ENCODE measurements around the gene TMPRSS3. TPM values are rescaled to one million over a fixed set of nuclear protein-coding genes. Genes with fewer than 3 reads are reported as not detected.
A peak's percentile ranks its signal among the peaks of the same experiment; 100 is the strongest.

TMPRSS3 gene
- total RNA-seq, 6 experiments from 2014 or later, result 0.22 to 0.97 (median 0.71) TPM

DNA sequence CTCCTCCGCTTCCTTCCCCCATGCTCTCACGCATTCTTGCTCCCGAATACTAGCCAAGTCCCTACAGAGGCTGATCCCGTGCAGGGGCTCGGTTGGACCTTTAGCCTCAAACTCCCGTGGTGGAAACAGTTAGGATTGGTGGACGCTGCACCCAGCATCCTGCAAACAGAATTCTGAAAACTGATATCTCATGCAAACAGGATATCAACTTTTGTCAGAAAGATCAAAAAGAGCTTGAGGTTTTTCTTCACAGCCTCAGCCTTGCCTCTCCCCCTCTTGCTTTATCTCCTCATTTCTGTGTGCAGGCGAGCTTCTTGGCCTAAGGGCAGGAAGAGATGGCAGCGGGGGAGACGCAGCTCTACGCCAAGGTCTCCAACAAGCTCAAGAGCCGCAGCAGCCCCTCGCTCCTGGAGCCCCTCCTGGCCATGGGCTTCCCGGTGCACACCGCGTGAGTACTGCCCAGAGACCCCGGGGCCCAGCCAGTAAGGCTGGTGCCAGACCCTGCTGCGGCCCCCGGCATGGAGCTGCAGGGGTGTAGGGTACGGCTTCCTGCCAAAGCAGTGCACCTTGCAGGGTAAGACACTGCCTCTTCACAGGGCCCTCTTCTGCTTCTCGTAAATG is 7.9 kb upstream of the TMPRSS3 start, which contains the start of gene UBASH3A:
Gene UBASH3A, plus strand, starts transcription at position 292 of the 621 bp plus-strand sequence. Its CDS starts 44 bp downstream, at position 336.
- no peaks in the 10 kb centered on the region for H3K27me3 ChIP-seq
- DNase-seq (no peak), ATAC-seq (peak in 3 of 4 donors; percentile 19 to 48 (median 45))
- no peaks in the 10 kb centered on the region for H3K9me3 ChIP-seq
- 56% methylated on average over 11 of the region's 21 CpGs for WGBS (ENCODE audit: insufficient coverage, low coverage, low lambda C conversion rate, missing lambda C conversion rate)
- no peak within 1 kb of the TSS for H3K27ac ChIP-seq
- H3K36me3 ChIP-seq, result no peaks in the 10 kb centered on the region
- H3K4me1 ChIP-seq, result no peaks in the 10 kb centered on the region
- intact Hi-C loops (cut with DNase I), result no loop called here
- TF ChIP-seq, protein P1, sequence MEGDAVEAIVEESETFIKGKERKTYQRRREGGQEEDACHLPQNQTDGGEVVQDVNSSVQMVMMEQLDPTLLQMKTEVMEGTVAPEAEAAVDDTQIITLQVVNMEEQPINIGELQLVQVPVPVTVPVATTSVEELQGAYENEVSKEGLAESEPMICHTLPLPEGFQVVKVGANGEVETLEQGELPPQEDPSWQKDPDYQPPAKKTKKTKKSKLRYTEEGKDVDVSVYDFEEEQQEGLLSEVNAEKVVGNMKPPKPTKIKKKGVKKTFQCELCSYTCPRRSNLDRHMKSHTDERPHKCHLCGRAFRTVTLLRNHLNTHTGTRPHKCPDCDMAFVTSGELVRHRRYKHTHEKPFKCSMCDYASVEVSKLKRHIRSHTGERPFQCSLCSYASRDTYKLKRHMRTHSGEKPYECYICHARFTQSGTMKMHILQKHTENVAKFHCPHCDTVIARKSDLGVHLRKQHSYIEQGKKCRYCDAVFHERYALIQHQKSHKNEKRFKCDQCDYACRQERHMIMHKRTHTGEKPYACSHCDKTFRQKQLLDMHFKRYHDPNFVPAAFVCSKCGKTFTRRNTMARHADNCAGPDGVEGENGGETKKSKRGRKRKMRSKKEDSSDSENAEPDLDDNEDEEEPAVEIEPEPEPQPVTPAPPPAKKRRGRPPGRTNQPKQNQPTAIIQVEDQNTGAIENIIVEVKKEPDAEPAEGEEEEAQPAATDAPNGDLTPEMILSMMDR (IDR thresholded peaks at IDR 0.05), result no peak
- TF ChIP-seq POLR2A (IDR thresholded peaks at IDR 0.05), result no peak
- no peak within 1 kb of the TSS for H3K4me3 ChIP-seq

DNA sequence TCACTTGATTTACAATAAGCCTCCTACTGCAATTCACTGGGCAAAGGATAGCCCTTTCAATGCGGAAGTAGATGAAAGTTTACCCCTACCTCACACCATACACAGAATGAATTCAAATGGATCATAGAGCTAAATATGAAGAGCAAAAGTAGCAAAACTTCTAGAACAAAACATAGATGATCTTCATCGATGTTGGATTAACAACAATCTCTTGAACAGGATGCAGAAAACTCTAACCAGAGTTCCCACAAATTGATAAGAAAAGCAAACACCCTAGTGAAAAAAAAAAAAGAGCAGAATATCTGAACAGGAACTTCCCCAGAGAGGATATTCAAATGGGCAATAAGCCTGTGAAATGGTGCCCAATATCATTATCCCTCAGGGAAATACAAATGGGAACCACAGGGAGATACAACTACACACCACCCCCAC is 6.0 kb upstream of the TMPRSS3 start:
- no peaks in the 10 kb centered on the region for H3K36me3 ChIP-seq
- intact Hi-C loops (cut with DNase I), result no loop called here
- no peaks in the 10 kb centered on the region for H3K4me1 ChIP-seq
- H3K27ac ChIP-seq, result no peak overlapping the region
- H3K9me3 ChIP-seq, result no peaks in the 10 kb centered on the region
- no peak overlapping the region for H3K4me3 ChIP-seq
- H3K27me3 ChIP-seq, result no peaks in the 10 kb centered on the region
- TF ChIP-seq, protein P1 (IDR thresholded peaks at IDR 0.05), result no peak
- TF ChIP-seq POLR2A (IDR thresholded peaks at IDR 0.05), result no peak
- 45% methylated on average over 2 of the region's 2 CpGs for WGBS (ENCODE audit: insufficient coverage, low coverage, low lambda C conversion rate, missing lambda C conversion rate)
- no peak for DNase-seq
- ATAC-seq, result no peak

GRCh38 chr21:42401154-42401553 is 5.3 kb upstream of the TMPRSS3 start:
- no peaks in the 10 kb centered on the region for H3K9me3 ChIP-seq
- ATAC-seq (no peak), DNase-seq (no peak)
- intact Hi-C loops (cut with DNase I), result no loop called here
- no peaks in the 10 kb centered on the region for H3K36me3 ChIP-seq
- H3K27me3 ChIP-seq, result no peaks in the 10 kb centered on the region
- no peak overlapping the region for H3K27ac ChIP-seq
- no peaks in the 10 kb centered on the region for H3K4me1 ChIP-seq
- WGBS (ENCODE audit: insufficient coverage, low coverage, low lambda C conversion rate, missing lambda C conversion rate), result 36% methylated on average over 3 of the region's 3 CpGs
- TF ChIP-seq, protein P1 (IDR thresholded peaks at IDR 0.05), result no peak
- TF ChIP-seq POLR2A (IDR thresholded peaks at IDR 0.05), result no peak
- H3K4me3 ChIP-seq, result no peak overlapping the region

- H3K27me3 ChIP-seq, result no peaks in the 10 kb centered on the region
- H3K36me3 ChIP-seq, result no peaks in the 10 kb centered on the region
- H3K27ac ChIP-seq, result no peak overlapping the region
- no peaks in the 10 kb centered on the region for H3K9me3 ChIP-seq
- no peaks in the 10 kb centered on the region for H3K4me1 ChIP-seq
- TF ChIP-seq, protein P1 (IDR thresholded peaks at IDR 0.05), result no peak
- TF ChIP-seq POLR2A (IDR thresholded peaks at IDR 0.05), result no peak
- ATAC-seq (no peak), DNase-seq (no peak)
- 63% methylated on average over 4 of the region's 4 CpGs for WGBS (ENCODE audit: insufficient coverage, low coverage, low lambda C conversion rate, missing lambda C conversion rate)
- intact Hi-C loops (cut with DNase I), result no loop called here
- H3K4me3 ChIP-seq, result no peak overlapping the region
These were observed 4.7 kb upstream of the TMPRSS3 start for GRCh38 chr21:42400525-42400924.
